Cerebellar cortex (tissue), 1 donor: ENCODE data around the gene INPP4B.

Experiments
- DNase-seq: peaks from one replicate; pipeline ENCODE4 v3.0.0-alpha.2; 2015; ENCODE audit warnings: low spot score

INPP4B gene

DNA sequence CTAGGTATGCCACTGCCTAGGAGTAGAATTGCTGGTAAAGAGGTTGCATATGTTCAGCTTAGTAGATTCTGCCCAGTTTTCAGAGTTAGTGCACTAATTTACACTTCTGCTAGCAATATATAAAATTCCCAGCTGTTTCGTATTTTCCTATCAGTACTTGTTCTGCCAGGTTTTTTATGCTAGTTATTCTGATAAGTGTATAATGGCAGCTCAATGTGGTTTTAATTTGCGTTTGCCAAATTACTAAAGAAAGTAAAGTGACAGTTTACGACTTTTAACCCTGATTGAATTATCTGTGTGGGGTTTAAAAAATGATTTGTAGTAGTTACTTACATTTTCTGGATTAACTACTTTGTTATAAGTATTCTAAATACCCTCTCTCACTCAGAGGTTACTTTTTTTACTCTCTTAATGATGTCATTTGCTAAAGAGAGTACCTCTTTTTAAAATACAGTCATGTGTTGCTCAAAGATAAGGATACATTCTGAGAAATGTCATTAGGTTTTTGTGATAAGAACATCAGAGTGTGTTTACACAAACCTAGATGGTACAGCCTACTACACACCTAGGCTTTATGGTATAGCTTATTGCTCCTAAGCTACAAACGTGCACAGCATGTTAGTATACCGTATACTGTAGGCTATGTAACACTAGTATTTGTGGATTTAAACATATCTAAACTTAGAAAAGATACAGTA, 846.5 kb downstream of the INPP4B start:
- DNase-seq = no peak

DNA sequence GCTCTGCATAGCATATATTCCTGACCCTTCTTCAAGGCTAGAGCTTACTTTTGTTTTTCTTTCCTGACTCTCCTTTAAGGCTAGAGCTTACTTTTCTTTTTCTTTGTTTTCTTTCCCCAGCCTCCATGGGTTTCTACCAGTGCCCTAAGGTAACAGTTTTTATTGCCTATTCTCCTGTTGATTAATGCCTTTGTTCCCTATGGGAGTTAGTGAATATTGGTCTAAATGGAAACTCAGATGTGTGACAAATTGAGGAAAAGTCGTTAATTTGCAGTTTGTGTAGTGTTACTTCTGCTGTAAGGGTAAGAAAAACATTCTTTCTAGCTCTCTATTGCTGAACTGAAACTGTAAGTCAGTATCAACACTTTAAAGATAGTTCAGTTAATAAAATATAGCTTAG, 851.0 kb downstream of the INPP4B start:
- DNase-seq = no peak

DNA sequence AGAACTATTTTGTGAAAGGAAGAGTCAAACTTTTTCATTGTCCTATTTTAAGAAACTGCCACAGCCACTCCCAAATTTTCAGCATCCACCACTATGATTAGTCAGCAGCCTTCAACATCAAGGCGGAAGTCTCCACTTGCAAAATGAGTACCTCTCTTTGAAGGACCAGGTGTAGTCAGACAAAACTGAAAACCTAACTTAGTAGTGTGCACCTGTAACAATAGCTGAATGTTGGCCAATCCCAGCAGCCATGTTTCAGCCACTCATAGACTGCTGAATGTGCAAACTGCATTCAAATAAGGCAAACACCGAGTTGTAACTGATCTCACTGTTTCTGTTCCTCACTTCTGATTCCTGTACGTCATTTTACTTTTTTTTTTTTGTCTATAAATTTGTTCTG, 868.7 kb downstream of the INPP4B start:
- no peak for DNase-seq
